RWPE2 (cell line): ENCODE measurements around the gene APOBEC4.
"Not testable (repeated sequence)": the region's sequence is repeated elsewhere in the genome, so short reads cannot be mapped to it uniquely, and the experiment has no call there.

Experiments
- ATAC-seq: fragments of 200-7000 bp; cut with Tn5 transposase; 3 replicates; pipeline ENCODE4 v1.9.1; 2021; ENCODE audit warnings: low read depth
- DNase-seq: peaks from one replicate; pipeline ENCODE4 v3.0.0-alpha.2; 2020; ENCODE audit warnings: low spot score
- H3K27ac ChIP-seq: fragments of 450-650 bp; 2 replicates; pipeline ENCODE4 v1.5.1; 2017; ENCODE audit warnings: mild to moderate bottlenecking; ENCODE audit not compliant: poor library complexity, severe bottlenecking
- H3K27me3 ChIP-seq: fragments of 250-450 bp; sonication (Bioruptor Pico); 2 replicates; pipeline ENCODE4 v1.5.1; 2021; ENCODE audit warnings: mild to moderate bottlenecking, moderate library complexity; ENCODE audit not compliant: insufficient read depth, poor library complexity, severe bottlenecking
- H3K36me3 ChIP-seq: fragments of 250-450 bp; sonication (Bioruptor Pico); 2 replicates; pipeline ENCODE4 v1.5.1; 2020; ENCODE audit warnings: low read depth, mild to moderate bottlenecking, moderate library complexity
- H3K4me1 ChIP-seq: fragments of 250-450 bp; sonication (Bioruptor Pico); 2 replicates; pipeline ENCODE4 v1.5.1; 2021; ENCODE audit warnings: mild to moderate bottlenecking, moderate library complexity; ENCODE audit not compliant: insufficient read depth, poor library complexity, severe bottlenecking
- H3K4me3 ChIP-seq: fragments of 250-450 bp; sonication (Bioruptor Pico); 2 replicates; pipeline ENCODE4 v1.5.1; 2021; ENCODE audit warnings: mild to moderate bottlenecking, moderate library complexity; ENCODE audit not compliant: severe bottlenecking
- H3K9me3 ChIP-seq: fragments of 250-450 bp; sonication (Bioruptor Pico); 2 replicates; pipeline ENCODE4 v1.5.1; 2021; ENCODE audit warnings: mild to moderate bottlenecking, moderate library complexity; ENCODE audit not compliant: severe bottlenecking
- TF ChIP-seq, protein P1 (sequence below): fragments of 450-650 bp; IDR thresholded peaks from one replicate; pipeline ENCODE4 v1.5.1; 2017; ENCODE audit warnings: mild to moderate bottlenecking, moderate library complexity; ENCODE audit not compliant: poor library complexity, severe bottlenecking

Gene APOBEC4

DNA sequence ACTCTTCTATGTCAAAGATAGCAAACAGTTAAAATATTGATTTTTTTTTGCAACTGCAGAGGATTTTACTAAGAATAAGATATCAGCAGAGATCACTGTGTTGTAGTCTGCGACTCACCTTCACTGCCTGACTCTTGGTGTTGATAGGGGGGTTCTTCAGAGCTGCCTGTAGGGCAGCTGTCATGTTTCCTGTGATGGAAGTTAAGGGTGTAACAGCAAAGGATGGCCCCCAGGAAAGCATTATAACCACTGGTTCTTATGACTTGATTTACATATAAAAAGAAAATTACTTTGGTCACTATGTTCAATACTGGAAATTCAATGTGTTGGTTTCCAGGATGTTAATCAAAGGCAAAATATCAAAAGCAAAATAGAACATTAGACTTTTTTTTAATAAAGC lies 20.2 kb downstream of the APOBEC4 start:
- TF ChIP-seq, protein P1, sequence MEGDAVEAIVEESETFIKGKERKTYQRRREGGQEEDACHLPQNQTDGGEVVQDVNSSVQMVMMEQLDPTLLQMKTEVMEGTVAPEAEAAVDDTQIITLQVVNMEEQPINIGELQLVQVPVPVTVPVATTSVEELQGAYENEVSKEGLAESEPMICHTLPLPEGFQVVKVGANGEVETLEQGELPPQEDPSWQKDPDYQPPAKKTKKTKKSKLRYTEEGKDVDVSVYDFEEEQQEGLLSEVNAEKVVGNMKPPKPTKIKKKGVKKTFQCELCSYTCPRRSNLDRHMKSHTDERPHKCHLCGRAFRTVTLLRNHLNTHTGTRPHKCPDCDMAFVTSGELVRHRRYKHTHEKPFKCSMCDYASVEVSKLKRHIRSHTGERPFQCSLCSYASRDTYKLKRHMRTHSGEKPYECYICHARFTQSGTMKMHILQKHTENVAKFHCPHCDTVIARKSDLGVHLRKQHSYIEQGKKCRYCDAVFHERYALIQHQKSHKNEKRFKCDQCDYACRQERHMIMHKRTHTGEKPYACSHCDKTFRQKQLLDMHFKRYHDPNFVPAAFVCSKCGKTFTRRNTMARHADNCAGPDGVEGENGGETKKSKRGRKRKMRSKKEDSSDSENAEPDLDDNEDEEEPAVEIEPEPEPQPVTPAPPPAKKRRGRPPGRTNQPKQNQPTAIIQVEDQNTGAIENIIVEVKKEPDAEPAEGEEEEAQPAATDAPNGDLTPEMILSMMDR = no peak
- Histone ChIP-seq H3K27ac (peak overlapping the region; percentile 79), H3K4me1 (peaks cover 18% of the 10 kb centered on the region), H3K27me3 (no peaks in the 10 kb centered on the region), H3K36me3 (peaks cover 52% of the 10 kb centered on the region), H3K9me3 (no peaks in the 10 kb centered on the region), H3K4me3 (peak overlapping the region; percentile 64)
- no peak for ATAC-seq
- DNase-seq = no peak

DNA sequence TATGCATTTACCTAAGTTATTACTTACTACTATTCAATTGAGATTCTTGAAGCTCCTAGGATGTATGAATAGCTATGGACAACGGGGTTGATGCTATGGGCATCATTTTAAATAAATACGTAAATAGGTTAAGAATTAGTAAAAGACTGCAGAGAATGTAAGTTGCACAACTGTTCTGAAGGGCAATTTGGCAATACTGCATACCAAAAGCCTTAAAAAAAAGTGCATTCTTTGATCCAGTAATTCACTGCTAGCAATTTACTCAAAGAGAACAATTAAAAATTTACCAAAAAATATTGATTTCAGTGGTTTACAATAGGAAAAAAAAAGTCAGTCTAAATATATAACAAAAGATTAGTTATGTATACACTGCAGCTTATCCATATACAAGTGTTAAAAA lies 21.0 kb downstream of the APOBEC4 start:
- ATAC-seq = no peak
- Histone ChIP-seq H3K27me3 (no peaks in the 10 kb centered on the region), H3K27ac (peak overlapping the region; percentile 79), H3K9me3 (no peaks in the 10 kb centered on the region), H3K4me3 (peak overlapping the region; percentile 64), H3K36me3 (peaks cover 59% of the 10 kb centered on the region), H3K4me1 (peaks cover 18% of the 10 kb centered on the region)
- TF ChIP-seq, protein P1 = no peak
- DNase-seq = no peak

DNA sequence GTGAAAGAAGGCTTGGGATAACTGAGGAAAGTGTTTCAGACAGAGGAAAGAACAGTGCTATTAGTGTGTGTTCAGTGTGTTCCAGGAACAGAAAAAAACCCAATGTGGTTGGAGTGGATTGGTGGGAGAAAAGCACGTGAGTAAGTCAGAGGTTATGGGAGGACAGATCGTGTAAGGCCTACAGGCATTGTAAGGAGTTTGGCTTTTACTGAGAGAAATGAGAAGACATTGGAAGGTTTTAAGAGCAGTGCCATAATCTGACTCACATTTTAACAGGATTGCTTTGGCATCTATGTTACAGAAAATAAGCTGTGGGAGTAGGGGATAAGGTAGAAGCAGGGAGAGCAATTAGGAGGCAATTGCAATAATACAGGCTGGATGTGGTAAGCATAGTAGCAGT lies 22.4 kb downstream of the APOBEC4 start:
- Histone ChIP-seq H3K27me3 (no peaks in the 10 kb centered on the region), H3K27ac (no peak overlapping the region), H3K4me1 (peaks cover 18% of the 10 kb centered on the region), H3K4me3 (no peak overlapping the region), H3K9me3 (no peaks in the 10 kb centered on the region), H3K36me3 (peaks cover 72% of the 10 kb centered on the region)
- ATAC-seq = no peak
- DNase-seq = no peak
- TF ChIP-seq, protein P1 = no peak

DNA sequence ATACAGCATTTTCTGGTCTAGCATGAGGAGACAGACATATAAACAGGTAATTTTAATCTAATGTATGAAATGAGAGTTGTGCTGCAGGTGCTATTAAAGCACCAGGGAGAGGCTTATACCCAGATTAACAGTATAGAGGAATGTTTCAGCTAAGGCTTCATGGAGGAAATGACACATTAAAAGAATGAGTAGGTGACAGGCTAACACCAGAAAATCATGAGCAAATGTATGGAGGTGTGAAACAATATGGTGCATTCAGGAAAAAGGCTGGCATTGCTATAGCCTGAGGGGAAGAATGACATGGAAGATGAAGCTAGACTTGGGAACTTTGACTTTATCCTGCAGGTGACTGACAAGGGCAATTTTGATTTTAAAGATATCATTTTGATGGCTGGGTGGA lies 24.6 kb downstream of the APOBEC4 start:
- no peak for DNase-seq
- no peak overlapping the region for H3K27ac ChIP-seq
- H3K9me3 ChIP-seq = no peaks in the 10 kb centered on the region
- TF ChIP-seq, protein P1 = no peak
- H3K4me1 ChIP-seq = peaks cover 18% of the 10 kb centered on the region
- peaks cover 81% of the 10 kb centered on the region for H3K36me3 ChIP-seq
- H3K27me3 ChIP-seq = no peaks in the 10 kb centered on the region
- ATAC-seq = no peak
- H3K4me3 ChIP-seq = no peak overlapping the region

DNA sequence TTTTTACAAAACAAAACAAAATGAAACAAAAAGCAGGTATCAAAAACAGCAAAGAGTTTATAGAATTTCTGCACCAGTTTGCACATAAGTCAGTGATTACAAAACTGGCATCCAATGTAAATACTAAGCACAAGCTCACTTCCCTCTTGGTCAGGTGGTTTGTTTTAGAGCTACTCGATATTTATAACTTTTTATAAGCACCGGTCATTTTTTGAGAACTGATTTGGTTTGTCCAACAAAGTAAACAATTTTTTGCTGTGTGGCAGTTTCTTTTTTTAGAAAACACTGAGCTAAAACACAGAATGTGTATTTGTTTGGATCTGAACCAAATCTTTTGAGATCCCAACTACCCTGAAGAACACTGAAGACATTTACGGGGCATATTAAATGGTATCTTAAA lies 26.9 kb downstream of the APOBEC4 start:
- not testable (repeated sequence) for H3K4me3 ChIP-seq, H3K9me3 ChIP-seq, ATAC-seq, H3K27me3 ChIP-seq, DNase-seq, H3K4me1 ChIP-seq, H3K27ac ChIP-seq
- H3K36me3 ChIP-seq = peaks cover 63% of the 10 kb centered on the region
